GM23338 (cell line): ENCODE results near the gene R3HDM2.
A peak's percentile ranks its signal among the peaks of the same experiment; 100 is the strongest.

Experiments
- CTCF ChIP-seq, 2 experiments: fragments of 200-600 bp in 1 of 2; sonication (generic) in 1 of 2; conservative IDR thresholded peaks; 2 replicates each; pipeline versions ENCODE4 v1.5.1 to v1.6.1; 2016 to 2017; ENCODE audit warnings: antibody characterized with exemption in 2 of 2, low read depth in 2 of 2, mild to moderate bottlenecking in 2 of 2, moderate library complexity in 1 of 2
- ETS1 ChIP-seq: IDR thresholded peaks from 2 replicates; pipeline ENCODE4 v1.6.1; 2016; ENCODE audit warnings: antibody characterized with exemption
- EZH2 ChIP-seq: fragments of 200-600 bp; sonication (generic); IDR thresholded peaks from one replicate; pipeline ENCODE4 v1.8.0; 2017; ENCODE audit warnings: antibody characterized with exemption, mild to moderate bottlenecking, low read depth; ENCODE audit not compliant: unreplicated experiment
- POLR2AphosphoS5 ChIP-seq: IDR thresholded peaks from 2 replicates; pipeline ENCODE4 v1.6.1; 2016; ENCODE audit warnings: antibody characterized with exemption, low read depth
- ZNF114 ChIP-seq: fragments of 250-450 bp; sonication (Bioruptor Pico); IDR thresholded peaks from 2 replicates; pipeline ENCODE4 v1.5.0; 2020; ENCODE audit warnings: mild to moderate bottlenecking, moderate library complexity

GRCh38 chr12:57205186-57205585 lies 225.7 kb downstream of the R3HDM2 start:
- TF ChIP-seq ETS1 (no peak), CTCF (conservative IDR thresholded peaks at IDR 0.05; ENCODE audit: low read depth in 2 of 2) (no peak), POLR2AphosphoS5 (peak; percentile 14; the same call in 1 of the 2 replicates), EZH2 (no peak), ZNF114 (no peak)
